ENCODE results near the gene ULBP3.
"Not testable (repeated sequence)": the region's sequence is repeated elsewhere in the genome, so short reads cannot be mapped to it uniquely, and the experiment has no call there.

The ULBP3 gene

GRCh38 chr6:150014623-150015280 lies 54.2 kb downstream of the ULBP3 start:
- not testable (repeated sequence) for DNase-seq

DNA sequence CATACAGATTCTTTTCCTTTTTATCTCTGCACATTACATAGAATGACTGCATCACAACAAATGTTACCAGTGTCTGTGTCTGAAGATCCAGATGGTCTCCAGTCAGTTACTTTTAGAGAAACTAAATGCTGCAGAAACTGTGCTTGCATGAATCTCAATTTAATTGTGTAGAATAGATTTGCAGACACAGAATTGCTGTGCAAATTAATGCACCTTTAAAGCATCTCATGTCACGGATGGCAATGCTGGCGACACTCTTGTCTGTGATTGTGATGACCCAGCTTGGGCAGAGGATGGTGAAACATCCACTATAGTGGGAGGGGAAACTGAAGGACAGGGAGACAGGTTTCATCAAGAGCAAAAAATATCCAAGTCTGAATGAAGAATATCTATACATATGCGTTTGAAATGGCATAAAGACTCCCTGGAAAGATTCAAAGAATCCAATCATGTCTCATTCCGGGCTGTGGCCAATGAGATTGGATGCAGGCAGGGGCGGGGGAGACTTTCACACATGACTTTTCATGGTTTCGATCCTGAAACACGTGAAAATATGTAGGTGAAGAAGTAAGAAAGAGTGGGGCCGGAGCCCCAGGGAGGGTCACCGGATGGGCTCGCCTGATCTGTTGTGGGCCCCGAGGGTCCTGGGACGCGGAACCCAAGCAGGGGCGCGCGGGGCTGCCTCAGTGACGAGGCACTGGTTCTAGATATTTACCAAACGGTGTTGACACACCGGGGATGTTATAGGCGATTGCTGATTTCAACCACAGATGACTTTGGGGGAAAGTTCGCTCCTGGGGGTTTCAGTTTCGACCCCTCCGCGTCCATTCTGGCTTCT lies 54.9 kb downstream of the ULBP3 start:
- DNase-seq: not testable (repeated sequence)

GRCh38 chr6:150012846-150013784 lies 55.8 kb downstream of the ULBP3 start:
- not testable (repeated sequence) for DNase-seq

All from central memory CD4-positive, alpha-beta T cell (primary cell).